ENCODE measurements around the gene FBXO40.
A peak's percentile ranks its signal among the peaks of the same experiment; 100 is the strongest.
"Not testable (repeated sequence)": the region's sequence is repeated elsewhere in the genome, so short reads cannot be mapped to it uniquely, and the experiment has no call there.

FBXO40 gene, protein sequence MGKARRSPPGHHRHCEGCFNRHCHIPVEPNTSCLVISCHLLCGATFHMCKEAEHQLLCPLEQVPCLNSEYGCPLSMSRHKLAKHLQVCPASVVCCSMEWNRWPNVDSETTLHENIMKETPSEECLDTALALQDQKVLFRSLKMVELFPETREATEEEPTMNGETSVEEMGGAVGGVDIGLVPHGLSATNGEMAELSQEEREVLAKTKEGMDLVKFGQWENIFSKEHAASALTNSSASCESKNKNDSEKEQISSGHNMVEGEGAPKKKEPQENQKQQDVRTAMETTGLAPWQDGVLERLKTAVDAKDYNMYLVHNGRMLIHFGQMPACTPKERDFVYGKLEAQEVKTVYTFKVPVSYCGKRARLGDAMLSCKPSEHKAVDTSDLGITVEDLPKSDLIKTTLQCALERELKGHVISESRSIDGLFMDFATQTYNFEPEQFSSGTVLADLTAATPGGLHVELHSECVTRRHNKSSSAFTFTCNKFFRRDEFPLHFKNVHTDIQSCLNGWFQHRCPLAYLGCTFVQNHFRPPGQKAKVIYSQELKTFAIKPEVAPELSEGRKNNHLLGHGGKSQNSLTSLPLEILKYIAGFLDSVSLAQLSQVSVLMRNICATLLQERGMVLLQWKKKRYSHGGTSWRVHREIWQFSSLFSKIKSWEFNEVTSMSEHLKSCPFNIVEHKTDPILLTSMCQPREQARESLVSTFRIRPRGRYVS

DNA sequence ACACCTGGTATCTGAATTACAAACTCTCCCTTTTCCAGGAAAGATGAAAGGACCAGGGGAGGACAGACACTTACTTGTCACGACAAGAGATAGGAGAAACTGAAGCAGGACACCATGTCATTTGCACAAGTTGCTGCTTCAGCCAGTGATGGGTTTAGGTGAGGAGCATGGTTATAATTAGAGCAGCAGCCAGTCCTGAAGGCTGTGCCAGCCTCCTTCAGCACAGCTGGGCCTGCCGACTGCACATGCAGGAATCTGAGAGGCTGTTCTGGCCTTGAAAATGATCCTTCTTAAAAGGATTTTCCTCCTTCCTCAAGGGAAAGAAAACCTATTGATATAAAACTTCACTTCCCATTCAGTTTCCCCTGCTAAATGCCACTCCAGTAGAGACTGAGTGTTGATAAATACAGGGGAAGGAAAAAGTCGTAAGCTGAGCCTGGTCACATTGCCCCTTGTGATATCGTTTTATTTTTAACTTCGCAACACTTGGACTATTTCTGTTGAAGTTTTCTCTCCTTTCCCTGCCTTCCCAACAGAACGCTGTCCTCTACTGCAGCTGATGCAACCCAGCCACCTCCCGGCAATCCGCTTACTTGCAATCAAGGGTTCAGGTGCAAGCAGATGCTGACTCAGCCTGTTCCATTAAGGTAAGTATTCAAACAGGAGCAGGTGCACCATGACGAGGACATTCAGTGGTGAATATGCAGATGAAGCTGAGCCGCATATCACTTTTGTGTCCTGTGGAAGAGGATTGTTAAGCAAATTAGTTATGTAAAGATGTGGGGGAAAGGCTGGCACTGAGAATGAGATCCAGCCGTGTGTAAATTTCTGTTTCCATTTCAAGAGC lies at the start of gene FBXO40:
Gene FBXO40 (plus strand): TSS at position 524 of the 847 bp plus-strand sequence. CDS start 27,197 bp downstream, outside the sequence.
- no peak for DNase-seq (ENCODE audit: low read depth in 2 of 2)

DNA sequence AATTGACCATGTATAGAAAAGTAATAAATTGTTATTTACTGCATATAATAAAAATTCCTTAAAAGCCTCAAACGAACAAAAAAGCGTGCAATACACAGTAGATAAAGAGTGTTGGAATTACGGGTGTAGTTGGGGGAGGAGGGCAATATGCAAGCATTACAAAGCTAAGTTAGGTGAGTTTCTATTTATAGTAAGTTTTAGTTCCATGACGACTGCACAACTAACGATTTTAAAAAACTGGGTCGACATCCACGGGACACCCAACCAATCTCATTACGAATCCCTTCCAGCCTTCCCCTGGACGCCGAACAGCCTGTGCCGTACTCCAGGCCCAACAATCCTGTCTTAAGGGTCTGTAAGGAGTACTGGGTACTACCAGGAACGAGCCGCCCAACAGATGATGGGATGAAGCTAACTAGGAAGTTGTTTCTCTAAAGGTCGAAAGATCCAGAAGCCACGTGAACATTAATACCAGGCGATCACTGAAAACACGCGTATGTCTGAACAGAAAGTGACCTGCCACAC lies 48.1 kb upstream of the FBXO40 start:
- no peak for DNase-seq (ENCODE audit: low read depth in 2 of 2)

DNA sequence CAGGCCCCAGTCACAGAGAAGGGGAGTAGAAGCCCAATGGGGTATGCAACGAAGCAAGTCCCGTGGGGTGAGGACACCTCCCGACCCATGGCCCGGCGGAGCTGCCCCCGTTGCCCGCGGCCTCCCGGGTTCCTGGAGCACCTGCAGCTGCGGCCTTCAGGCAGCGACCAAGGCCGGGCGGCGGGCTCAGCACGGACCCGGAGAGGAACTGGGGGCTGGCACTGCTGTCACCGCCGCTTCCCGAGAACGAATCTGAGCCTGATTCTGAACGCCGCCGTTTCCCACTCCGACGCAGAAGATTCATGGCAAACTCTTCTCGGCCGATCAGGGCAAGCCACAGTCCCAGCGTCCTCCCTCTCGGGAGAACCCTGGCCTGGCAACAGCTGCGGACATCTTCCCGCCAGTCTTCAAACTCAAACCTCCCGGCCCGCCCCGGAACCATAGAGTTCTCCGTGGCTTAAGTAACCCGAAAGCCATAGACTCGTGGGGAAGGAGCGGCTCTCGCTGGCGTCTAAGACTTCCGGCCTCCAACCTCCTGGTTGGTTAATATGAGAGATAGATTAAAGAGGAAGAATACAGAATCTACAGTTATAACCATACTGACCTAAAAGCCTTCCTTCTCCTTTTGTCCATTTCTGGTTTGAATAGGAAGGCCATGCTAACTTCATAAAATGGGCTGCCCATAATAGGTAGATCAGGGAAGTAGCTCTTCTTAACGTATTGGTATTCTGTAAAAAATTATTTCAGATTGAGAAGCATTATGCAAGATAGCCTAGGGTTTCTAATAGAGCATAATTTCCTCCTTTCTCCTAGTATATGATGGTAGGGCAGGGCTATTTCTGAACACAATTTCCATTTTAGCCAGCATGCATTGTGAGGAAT lies 47.4 kb upstream of the FBXO40 start, which contains the start of gene POLQ:
Gene POLQ (minus strand): TSS at position 415 of the 882 bp plus-strand sequence. CDS start 111 bp downstream, at position 304.
- DNase-seq (ENCODE audit: low read depth in 2 of 2): peak; percentile 75 to 80

DNA sequence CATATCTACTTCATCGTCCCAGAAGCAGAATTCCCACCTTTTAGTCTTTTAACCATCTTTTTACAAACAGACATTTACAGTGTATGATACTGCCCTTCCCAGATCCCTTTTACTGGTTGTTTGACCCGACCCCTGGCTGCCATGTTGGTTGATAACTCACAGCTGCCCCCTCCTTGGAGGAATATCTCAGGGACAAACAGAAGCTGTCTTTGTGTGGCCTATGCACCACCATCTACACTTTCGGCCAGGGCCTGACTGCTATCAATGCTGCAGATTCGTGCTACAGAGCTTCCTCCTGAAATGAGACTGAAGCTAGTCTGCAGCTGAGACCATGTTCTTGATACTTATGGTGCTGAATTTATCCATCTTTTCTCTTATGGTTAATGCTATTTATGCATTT lies 40.8 kb upstream of the FBXO40 start:
- DNase-seq (ENCODE audit: low read depth in 2 of 2): no peak

DNA sequence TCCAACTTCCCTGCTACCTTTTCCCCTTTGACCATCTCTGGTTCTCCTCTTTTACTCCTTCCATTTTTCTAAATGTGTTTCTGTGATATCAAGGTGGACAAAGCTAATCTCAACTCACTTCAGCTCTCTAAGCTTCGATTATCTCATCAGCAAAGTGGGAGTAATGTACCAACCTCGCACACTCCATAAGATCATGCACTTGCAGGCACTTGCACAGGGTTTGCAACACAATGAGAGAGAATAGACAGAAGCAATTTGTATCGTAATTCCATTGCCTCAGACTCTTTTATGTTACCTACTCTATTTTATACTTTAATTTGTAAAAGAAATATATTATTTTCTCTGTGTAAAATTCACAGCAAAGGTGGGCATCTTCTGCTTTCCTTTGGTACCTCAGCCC lies 40.4 kb upstream of the FBXO40 start:
- no peak for DNase-seq (ENCODE audit: low read depth in 2 of 2)

DNA sequence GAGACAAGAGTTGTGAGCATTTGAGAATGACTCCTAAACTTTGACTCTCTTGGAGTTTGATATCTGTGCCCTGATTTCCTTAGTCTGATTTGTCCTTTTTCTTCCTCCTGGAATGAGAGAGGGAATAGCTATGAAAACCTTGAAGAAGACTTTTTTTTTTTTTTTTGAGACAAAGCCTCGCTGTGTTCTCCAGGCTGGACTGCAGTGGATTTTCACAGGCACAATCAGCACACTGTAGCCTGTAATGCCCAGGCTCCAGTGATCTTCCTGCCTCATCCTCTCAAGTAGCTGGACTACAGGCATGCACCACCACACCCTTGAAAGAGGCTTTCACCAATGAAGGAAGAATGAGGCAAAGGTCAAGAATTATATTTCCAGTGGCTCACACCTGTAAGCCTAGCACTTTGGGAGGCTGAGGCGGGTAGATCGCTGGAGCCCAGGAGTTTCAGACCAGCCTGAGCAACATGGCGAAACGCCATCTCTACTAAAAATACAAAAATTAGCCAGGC lies 35.7 kb upstream of the FBXO40 start:
- DNase-seq (ENCODE audit: low read depth in 2 of 2): no peak

DNA sequence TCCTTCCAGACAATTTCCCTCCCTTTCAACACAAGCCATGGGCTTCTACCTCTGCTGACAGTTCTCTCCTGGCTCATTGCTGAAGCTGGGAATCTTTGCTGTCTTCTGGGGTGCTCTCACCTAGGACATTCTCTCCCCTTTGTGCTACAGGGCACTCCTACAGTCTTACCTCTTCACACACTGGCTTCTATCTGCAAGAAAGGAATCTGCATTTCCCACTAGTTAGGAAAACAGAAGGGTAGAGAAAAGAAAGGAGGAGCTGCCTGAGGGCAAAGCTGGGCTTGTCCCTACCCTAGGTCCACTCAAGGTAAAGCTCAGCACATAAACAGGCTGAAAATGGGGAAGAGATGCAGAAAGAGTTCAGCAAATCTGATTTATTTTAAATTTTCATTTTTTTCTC lies 31.0 kb upstream of the FBXO40 start:
- no peak for DNase-seq (ENCODE audit: low read depth in 2 of 2)

DNA sequence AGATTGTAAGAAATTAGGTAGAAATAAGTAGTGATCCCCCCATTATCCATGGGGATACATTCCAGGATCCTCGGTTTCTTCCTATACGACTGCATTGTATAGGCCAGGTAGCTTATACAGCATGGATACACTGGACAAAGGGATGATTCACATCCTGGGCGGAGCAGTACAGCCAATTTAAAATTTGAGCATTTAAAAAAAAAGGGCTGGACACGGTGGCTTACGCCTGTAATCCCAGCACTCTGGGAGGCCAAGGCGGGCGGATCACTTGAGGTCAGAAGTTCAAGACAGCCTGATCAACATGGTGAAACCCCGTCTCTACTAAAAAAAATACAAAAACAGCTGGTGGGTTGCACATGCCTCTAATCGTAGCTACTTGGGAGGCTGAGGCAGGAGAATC lies 26.4 kb upstream of the FBXO40 start:
- DNase-seq (ENCODE audit: low read depth in 2 of 2): no peak

DNA sequence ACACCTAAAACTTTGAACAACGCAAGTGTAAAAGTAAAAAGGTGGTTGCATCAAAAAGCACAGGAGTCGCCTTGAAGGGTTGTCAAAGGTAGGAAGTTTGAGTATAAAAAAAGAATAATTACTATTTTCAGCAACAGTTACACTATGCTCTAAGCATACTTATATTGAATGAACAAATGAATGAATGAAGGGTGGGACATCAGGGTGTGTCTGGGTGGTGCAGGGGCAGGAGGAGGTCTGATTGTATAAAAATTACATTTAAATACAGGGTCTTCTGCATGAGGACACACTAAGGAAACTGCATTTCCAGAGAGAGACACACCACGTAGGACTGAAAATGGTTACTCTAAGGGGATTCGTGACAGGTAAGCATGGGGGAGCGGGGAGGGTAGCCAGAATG lies 25.5 kb upstream of the FBXO40 start, which contains the start of gene ARGFX:
Gene ARGFX (plus strand): TSS at position 301 of the 400 bp plus-strand sequence. CDS start 2,765 bp downstream, outside the sequence.
- DNase-seq (ENCODE audit: low read depth in 2 of 2): no peak

DNA sequence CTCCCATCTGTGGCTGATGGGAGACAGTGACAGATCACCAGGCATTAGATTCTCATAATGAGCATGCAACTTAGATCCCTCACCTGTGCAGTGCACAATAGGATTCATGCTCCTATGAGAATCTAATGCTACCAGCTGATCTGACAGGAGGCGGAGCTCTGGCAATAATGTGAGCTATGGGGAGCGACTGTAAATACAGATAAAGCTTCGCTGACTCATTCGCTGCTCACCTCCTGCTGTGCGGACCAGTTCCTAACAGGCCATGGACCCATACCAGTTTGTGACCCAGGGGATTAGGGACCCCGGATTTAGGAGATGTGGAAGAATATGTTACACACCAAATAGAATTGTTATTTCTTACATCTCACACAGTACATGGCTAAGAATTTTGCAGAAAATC lies 18.7 kb upstream of the FBXO40 start:
- DNase-seq (ENCODE audit: low read depth in 2 of 2): no peak

DNA sequence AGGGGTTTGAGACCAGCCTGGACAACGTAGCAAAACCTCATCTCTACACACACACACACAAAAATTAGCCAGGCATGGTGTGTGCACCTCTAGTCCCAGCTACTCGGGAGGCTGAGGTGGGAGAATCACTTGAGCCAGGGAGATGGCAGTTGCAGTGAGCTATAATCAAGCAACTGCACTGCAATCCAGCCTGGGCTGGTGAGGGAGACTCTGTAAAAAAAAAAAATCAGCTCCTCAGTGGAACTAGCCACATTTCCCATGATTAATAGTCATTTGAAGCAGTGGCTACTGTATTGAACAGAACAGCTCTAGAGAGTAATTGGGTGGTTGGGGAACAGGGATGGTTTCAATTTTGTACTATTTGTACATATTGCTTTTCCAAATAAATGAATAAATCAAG lies 11.5 kb upstream of the FBXO40 start:
- DNase-seq (ENCODE audit: low read depth in 2 of 2): no peak

DNA sequence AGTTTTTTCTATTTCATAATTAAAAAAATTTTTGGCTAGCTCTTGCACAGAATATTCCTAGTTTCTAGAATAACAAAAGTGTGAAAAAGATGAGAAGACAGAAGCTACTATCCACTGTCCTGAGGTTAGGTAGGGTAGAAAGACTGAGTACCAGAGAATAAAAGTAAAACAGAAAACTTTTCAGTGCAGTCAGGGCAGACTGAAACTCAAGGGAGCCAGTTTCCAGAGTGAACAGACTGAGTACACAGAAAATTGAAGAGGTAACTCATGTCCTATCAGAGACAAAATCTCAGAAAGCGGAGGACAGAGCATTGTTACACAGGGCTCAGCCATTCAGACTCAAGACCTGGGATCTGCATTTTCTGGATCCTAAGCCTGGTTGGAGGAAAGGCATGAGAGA lies 8.8 kb upstream of the FBXO40 start:
- DNase-seq (ENCODE audit: low read depth in 2 of 2): no peak

DNA sequence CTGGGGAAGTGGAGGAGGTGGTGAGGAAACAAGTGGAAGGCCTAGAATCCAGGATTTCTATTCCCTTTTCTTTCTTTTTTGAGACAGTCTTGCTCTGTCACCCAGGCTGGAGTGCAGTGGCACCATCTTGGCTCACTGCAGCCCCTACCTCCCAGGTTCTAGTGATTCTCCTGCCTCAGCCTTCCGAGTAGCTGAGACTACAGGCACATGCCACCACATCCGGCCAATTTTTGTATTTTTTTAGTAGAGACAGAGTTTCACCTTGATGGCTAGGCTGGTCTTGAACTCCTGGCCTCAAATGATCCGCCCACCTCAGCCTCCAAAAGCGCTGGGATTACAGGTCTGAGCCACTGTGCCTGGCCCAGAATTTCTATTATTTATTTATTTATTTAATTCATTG lies 627 bp downstream of the FBXO40 start:
- DNase-seq (ENCODE audit: low read depth in 2 of 2): not testable (repeated sequence)

DNA sequence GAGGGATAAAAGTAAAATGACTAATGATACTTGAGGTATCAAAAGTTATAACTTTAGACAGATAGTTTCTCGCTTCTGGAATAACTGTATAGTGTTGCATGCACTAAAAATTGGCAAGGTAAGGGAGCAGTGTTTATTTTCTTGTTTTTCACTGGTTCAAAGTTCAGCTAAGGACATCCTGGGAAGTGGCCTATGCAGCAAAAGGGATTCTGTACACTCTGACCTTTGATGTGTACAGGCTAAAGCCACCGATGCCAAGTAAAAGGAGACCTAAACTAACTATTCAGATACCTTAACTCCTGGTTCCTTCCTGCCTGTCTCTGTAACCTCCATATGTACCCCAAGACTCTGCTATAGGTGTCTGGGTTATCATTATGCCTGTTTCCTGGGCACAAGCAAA lies 1.7 kb downstream of the FBXO40 start:
- DNase-seq (ENCODE audit: low read depth in 2 of 2): no peak

DNA sequence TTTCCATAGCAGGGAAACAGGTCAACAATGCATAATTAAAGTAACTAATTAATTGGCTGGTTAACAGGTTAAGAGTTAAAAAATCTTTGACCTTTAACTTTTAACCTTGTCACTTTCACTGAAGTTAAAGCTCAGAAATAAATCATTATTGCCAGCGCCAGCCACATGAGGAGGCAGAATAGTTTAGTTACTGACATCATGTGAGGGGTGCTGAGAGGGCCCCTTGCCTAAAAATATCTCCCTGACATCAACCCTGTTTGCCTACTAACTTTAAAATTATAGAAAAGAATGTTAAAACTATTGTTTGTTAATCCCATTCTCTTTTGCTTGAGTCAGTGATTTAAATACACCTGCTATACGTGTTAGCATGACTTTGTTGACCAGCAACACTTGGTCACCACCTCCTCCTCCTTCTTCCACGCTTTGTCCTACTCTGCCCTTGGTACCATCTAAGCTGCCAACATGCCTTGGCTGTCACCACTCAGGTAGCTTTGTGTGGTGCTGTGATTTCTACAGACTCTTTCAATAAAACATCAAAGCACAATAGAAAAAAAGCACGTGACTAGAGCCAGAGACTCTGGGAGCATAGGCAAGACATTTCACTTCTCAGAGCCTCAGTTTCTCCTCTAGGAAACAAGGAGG lies 2.7 kb downstream of the FBXO40 start:
- DNase-seq (ENCODE audit: low read depth in 2 of 2): no peak

DNA sequence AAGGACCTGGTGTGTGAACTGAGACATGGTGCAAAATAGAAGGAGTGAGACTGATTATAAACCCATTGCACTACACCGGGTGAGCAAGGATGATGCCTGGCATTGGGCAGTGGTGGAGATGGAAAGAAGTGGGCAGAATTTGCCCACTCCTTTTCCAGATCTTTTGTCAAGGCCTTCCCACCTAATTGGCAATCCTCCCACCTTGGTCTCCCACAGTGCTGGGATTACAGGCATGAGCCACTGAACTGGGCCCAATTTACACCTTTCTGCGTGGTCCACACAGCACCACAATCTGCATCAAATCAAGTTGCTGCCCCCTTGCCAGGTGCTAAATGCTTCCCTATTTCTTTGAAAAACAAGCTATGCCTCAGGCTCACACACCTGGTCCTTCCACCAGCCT lies 5.4 kb downstream of the FBXO40 start:
- no peak for DNase-seq (ENCODE audit: low read depth in 2 of 2)

DNA sequence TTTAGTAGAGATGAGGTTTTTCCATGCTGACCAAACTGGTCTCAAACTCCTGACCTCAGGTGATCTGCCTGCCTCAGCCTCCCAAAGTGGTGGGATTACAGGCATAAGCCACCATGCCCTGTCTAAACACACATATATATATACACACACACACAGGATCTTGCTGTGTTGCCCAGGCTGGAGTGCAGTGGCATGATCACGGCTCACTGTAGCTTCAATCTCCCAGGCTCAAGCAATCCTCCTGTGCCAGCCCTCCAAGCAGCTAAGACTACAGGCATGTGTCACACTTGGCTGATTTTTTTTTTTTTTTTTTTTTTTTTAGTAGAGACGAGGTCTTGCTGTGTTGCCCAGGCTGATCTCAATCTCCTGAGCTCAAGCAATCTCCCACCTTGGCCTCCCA lies 6.7 kb downstream of the FBXO40 start:
- not testable (repeated sequence) for DNase-seq (ENCODE audit: low read depth in 2 of 2)

DNA sequence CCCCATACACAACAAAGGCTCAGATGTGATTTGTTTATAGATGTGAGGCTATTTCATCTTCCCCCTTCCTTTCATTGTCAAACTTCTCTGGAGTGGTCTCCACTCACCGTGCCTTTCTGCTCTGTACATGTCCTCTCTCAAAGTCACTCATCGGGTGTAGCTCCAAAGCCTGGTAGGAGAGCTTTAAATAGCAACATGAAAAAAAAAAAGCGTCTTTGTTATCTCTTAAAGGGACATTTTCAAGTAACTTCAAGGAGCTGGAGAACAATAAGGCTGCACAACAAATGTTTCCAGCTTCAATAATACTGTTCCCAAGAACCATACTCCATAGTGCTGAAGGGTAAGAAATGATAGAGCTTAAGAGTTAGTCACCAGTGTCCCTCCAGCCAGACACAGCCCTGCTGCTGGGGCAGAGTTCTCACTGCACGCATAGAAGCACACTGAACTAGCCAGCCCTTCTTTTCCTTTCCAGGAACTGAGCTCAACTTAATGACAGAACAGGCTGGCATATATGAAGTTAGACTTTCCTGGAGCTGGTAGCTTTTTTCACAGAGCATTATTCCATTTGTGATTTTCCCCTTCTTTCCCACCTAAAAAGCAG lies 8.1 kb downstream of the FBXO40 start:
- DNase-seq (ENCODE audit: low read depth in 2 of 2): no peak

DNA sequence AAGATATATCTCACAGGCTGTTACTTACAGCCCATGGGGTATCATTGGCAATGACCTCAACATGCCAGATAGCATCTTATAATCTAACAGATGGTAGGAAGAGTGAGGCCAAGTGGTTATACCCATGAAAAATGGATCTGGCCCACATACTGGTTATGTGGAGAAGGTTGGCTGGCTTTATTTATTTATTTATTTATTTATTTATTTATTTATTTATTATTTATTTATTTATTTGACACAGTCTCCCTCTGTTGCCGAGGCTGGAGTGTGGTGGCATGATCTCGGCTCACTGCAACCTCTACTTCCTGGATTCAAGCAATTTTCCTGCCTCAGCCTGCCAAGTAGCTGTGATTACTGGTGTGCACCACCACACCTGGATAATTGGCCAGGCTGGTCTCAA lies 11.6 kb downstream of the FBXO40 start:
- DNase-seq (ENCODE audit: low read depth in 2 of 2): no peak

DNA sequence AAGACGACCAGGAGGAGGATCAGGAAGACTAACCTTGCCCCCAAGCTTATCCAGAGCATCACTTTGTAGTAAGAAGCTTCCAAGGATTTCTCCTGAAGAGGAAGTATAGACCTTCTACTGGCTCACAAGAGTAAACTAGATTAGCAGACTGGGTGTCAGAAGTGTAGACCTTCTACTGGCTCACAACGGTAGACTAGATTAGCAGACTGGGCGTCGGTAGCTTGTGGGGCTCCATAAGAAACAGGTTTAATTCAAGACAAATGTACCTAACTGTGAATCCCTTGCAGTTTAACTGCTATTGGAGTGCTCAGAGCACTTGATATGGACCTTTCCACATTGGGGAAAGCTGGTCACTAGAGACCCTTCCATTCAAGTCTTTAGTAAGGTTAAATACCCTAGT lies 12.9 kb downstream of the FBXO40 start:
- DNase-seq (ENCODE audit: low read depth in 2 of 2): no peak

All from stimulated activated CD8-positive, alpha-beta memory T cell treated with anti-CD3 and anti-CD28 coated beads, Interleukin-2, amount 100 ng/mL, for 48 hours (primary cell).